ENCODE results near the gene PRM3.
A peak's percentile ranks its signal among the peaks of the same experiment; 100 is the strongest.

The PRM3 gene

DNA sequence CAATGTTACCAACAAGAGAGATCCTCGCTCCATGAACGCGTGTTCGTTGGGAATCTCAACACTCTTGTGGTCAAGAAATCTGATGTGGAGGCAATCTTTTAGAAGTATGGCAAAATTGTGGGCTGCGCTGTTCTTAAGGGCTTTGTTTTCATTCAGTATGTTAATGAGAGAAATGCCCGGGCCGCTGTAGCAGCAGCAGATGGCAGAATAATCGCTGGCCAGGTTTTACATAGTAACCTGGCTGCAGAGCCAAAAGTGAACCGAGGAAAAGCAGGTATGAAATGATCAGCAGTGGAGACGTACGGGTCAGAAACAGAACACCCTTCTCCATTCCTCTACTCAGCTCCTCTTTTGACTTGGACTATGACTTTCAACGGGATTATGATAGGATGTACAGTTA lies 30.8 kb downstream of the PRM3 start:
- DNase-seq: no peak

DNA sequence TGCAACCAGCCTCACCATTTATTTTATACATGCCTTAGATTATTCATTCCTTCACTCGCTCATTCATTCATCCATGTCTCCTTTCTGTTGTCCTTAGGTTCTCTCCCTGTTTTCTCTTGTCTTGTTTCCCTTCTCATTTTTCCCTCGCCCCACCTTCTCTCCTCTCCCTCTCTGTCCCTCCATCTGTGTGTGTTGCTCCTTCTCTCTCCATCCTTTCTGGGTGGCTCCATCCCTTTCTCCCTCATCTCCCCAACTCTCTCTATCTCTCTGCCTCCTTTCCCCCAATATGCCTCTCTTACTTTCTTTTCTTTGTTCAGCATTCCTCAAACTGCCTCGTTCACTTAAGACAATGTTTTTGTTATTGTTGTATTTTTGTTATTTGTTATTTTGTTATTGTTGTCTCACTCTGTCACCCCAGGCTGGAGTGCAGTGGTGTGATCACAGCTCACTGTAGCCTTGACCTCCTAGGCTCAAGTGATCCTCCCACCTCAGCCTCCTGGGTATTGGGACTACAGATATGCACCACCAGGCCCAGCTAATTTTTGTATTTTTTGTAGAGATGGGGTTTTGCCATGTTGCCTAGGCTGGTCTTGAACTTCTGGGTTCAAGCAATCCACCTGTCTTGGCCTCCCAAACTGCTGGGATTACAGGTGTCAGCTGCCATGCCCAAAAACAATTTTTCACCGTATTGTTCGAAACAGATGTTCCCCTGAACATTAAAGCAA lies 31.8 kb downstream of the PRM3 start:
- no peak for DNase-seq

DNA sequence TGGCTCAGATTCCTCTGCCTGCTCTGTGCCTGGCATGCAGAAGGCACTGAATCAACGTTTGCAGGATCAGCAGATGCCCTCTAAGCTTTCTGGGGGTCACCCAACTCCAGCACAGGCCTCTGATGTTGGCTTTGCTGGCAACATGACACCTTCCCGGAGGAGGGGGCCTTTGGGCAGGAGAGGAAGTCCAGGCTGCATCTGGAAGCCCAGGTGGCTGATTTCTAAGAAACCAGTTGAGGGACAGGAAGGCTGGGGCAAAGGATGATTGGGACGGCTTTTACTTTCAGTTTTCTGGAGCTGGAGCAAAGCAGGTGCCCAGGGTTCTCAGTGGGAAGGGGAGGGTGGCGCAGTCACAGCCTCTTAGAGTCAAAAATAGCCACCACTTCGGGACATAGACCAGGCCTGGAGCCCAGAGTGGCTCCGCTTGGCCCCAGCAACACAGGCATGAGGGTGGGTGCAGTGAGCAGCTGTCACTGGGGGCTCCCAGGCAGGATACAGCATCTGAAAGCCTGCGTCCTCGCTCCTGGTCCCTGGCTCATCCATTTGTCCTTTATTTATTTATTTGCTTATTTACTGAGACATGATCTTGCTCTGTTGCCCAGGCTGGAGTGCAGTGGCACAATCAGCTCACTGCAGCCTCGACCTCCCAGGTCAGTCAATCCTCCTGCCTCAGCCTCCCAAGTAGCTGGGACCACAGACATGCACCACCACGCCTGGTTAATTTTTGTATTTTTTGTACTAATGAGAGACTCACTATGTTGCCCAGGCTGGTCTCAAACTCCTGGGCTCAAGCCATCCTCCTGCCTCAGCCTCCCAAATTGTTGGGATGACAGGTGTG lies 32.6 kb downstream of the PRM3 start:
- DNase-seq: no peak

DNA sequence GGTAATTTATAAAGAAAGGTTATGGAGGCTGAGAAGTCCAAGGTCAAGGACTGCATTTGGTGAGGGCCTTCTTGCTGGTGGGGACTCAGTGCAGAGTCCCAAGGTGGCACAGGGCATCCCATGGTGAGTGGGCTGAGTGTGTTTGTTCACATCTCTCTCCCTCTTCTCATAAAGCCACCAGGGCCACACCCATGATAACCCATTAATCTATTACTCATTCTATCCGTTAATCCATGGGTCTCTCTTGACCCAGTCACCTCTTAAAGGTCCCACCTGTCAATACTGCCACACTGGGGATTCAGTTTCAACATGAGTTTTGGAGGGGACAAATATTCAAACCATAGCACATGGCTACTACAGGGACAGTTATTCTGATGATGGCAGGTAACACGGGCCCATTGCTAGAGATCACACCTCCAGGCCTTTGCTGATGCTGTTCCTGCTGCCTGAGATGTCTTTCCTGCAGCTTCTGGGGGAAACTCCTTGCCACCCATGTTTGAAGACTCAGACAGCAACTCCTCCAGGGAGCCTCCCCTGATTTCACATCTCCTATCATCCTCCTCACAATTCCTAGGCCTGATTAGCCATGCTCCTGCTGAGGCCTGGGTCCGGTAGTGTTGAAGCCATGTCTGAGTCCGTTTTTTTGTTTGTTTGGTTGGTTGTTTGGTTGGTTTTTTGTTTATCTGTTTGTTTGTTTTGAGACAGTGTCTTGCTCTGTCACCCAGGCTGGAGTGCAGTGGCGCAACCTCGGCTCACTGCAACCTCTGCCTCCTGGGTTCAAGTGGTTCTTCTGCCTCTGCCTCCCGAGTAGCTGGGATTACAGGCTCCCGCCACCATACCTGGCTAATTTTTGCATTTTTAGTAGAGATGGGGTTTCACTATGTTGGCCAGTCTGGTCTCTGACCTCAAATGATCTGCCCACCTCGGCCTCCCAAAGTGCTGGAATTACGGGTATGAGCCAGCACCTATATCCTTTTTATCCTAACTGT lies 33.5 kb downstream of the PRM3 start:
- DNase-seq: no peak

DNA sequence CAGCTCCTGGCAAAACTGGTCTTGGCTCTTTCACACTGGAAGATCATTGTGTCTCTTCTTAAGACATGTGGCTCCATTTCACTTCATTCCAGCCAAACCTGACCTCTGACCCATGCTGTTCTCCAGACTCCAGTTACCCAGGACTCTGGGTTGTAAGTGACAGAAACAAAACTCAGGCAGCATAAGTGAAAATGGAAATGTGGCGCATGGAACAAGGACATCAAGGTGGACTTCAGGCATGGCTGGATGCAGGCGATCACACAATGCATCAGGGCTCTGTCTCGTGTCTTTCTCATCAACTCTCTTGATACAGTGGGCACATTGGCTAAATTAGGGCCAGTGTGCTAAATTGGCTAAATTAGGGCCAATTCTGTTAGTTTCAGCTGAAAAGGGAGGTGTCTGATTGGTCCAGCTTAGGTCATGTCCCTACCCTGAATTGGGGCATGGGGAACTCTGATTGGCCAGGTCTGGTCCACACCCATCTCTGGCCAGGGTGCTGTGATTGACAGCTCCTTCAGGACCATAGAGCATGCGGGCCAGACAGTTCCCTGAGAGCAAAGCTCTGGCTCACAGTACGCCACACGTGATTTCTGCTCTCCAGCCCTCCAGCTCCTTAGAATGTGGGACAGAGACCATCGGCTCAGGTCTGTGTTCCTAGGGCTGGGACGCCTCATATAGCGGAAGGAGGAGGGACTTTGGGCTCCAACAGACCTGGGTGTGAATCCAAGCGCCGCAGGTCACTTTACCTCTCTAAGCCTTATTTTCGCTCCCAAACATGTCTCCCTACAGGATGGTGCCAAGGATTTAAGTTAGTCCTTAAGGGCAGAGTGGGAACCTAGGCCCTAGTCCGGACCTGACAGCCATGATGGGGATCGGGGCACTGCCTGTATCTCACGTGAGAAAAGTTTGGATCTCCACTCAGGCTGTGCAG lies 34.9 kb downstream of the PRM3 start:
- DNase-seq: no peak

DNA sequence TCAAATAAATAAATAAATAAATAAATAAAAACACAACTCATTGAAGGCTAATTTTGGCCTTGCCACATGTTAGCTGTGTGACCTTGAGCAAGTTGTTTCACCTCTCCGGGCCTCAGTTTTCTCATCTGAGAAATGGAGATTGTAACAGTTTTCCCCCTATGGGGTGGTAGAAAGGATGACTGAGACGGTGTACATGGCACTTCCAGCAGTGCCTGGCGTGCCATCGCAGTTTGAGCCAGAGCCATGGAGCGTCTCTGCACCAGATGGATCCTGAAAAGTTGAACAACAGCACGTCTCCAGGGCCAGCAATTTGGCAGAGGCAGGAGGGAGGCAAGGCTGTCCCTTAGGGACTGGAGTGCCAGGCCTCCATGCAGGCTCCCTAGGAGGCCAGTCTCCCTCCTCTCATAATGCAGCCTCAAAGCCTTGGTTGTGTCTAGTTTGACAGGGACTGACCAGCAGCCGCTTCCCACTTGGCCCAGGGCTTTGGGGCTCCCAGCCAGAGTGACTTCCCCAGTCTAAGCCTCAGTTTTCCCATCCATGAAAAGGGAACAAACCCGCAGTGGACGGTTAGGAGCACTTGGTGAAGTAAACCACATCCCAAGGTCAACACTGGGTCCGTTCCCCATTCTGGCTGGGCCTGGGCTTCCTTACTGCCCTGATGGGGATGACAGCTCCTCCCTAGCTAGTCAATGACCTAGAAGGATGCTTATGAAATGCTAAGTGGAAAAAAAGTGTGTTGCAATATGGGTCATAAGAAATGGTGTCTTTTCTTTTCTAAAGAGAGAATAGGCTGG lies 36.8 kb downstream of the PRM3 start:
- DNase-seq: no peak

DNA sequence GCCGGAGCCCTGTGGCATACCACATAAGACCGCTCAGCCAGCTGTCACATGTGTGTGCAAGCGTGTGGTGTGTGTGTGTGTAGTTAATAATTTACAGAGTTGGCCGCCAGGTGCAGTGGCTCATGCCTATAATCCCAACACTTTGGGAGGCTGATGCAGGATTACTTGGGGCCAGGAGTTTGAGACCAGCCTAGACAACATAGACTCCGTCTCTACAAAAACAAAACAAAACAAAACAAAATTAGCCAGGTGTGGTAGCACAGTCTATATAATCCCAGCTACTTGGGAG lies 37.8 kb downstream of the PRM3 start:
- no peak for DNase-seq

DNA sequence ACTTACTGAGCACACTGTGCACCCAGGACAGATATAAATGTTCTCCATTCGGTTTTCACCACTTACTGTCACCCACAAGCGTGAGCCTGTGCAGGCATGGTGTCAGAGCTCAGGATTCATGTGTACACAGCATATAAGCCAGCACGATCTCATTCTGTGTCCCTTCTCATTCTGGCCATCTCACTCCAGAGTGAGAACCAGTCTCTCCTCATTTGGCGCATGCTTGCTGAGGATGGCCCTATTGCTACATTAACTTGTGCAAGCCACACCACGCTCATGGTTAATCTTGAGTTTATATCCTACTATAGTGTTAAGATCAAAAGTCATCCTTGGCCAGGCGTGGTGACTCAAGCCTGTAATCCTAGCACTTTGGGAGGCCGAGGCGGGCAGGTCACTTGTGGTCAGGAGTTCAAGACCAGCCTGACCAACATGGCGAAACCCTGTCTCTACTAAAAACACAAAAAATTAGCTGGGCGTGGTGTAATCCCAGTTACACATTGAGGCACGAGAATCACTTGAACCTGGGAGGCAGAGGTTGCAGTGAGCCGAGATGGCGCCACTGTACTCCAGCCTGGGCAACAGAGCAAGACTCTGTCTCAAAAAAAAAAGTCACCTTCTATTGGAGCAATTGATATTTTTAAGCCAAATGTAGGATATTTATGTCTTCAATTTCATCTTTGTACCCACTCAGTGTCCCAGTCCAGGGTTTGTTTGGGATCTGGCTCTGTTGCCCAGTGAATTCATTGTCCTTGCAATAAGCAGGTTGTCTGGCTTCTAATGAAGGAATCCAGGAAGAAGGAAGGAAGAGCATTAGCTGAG lies 38.3 kb downstream of the PRM3 start:
- no peak for DNase-seq

DNA sequence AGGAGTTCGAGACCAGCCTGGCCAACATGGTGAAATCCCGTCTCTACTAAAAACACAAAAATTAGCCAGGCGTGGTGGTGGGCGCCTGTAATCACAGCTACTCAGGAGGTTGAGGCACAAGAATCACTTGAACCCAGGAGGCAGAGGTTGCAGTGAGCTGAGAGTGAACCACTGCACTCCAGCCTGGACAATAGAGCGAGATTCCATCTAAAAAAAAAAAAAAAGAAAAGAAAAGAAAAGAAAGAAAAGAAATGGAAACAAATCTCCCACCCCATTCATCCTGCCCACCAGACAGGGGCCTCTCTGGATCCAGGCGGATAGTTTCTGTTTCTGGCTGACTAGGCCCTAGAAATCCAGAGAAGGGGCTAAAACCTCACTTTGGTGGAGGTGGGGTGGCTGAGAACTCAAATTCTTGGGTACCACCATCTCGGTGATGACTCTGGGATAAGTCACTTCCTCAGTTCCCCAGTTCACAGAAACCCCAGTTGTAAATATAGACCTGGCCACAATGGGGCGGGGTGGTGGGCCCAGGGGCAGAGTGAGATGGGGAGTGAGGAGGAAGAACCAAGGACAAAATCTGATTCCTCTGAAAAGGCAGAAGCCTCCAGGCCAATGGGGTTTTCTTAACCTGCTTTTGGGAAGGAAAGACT lies 39.6 kb downstream of the PRM3 start:
- peak; percentile 84 for DNase-seq

DNA sequence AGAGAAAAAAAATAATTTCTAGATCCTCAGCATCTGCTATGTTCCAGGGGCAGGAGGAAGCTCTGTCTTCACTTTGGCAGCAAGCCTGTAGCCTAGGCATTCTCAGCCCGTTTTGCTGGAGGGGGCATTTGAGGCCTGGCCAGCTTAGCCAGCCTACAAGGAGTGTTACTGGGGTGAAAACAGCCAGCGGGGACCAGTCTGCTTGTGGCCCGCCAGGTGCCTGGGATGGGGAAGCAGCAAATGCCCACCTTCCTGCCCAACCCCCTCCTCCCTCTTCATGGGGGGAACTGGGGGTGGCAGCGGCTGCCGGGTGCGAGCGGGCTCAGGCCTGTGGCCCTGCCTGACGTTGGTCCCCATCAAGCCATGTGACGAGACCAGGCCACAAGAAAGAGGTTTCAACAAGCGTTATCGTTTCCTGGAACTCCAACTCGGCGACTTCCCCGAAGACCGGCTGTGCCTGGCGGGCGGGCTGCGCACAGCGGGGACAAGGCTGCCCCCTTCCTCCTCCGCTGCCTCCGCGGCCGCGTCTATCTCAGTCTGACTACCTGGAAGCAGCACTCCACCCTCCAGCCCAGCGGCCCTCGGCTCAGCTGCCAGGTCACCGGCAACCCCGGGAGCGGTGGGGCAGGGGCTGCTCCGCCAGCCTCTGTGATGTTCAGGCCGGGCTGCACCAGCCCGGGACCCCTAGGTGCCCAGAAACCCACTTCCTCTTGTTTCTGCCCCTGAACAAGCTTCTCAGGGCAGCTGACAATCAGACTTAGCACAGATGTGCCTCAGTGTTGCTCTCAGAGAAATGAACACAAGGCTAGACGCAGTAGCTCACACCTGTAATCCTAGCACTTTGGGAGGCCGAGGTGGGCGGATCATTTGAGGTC lies 40.3 kb downstream of the PRM3 start:
- DNase-seq: peak; percentile 89

DNA sequence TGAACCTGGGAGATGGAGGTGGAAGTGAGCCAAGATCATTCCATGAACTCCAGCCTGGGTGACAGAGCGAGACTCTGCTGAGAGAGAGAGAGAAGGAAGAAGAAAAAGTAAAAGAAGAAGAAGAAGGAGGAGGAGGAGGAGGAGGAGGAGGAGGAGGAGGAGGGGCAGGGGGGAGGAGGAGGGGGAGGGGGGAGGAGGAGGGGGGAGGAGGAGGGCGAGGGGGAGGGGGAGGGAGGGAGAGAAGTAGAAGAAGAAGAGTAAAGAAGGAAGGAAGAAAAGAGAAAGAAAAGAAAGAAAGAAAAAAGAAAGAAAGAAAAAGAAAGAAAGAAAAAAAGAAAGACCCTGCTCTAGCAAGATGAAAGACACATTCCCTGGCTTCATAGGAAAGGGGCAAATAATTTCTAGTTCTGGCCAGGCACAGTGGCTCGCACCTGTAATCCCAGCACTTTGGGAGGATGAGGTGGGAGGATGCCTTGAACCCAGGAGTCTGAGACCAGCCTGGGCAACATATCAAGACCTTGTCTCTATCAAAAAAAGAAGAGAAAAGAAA lies 41.1 kb downstream of the PRM3 start:
- no peak for DNase-seq

DNA sequence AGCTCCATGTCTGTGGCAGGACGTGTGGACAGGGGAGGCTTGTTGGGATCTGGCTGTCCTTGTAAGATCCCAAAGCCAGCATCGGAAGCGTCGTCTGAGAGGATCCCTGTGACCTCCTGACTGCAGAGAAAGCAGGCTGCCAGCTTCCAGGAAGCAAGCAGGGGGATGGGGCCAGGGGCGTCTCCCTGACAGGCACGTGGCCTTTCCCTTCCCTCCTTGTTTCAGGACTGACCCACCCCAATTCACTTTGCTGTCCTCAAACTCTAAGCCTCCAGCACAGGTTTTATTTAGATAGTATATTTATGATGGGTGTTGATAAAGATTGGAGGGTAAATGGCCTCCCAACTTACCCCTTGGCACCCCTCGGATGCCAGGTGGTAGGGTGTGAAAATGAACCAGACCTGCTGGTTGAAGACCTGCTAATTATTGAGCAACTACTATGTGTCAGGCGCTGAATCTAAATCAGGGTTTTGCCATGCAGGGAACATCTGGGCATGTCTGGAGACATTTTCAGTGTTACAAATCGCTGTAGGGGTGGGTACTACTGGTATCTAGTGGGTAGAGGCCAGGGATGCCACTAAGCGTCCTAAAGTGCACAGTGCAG lies 42.0 kb downstream of the PRM3 start:
- no peak for DNase-seq

DNA sequence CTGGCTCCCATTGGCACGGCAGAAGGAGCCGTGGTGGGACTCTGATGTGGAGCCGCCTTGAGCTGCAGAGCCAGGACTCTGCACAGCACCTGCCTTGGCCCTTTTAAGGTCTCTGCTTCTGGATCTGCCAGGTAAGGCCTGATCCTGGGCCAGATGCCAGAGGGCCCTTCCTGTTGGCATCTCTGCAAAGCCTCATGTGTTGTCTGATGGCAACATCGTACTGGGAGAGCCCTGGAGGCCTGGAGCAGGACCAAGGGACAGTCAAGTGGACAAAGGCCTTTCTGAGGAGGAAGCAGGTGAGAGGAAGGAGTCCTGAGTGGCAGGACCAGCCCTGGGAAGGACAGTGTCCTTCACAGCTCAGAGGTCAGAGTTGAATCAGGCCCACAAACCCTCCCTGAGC lies 43.5 kb downstream of the PRM3 start:
- DNase-seq: no peak

DNA sequence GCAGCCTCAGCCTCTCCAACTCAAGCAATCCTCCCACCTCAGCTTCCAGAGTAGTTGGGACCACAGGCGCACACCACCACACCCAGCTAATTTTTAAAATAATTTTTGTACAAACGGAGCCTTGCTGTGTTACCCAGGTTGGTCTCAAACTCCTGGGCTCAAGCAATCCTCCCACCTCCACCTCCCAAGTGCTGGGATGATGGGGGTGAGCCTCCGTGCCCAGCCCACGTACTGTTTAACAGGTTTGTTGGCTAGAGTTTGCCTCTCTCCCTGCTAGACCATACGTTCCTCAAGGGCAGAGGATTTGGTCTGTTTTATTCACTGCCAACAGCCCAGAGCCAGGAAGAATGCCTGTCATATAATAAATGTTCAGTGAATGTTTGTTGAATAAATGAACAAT lies 44.0 kb downstream of the PRM3 start:
- DNase-seq: no peak

DNA sequence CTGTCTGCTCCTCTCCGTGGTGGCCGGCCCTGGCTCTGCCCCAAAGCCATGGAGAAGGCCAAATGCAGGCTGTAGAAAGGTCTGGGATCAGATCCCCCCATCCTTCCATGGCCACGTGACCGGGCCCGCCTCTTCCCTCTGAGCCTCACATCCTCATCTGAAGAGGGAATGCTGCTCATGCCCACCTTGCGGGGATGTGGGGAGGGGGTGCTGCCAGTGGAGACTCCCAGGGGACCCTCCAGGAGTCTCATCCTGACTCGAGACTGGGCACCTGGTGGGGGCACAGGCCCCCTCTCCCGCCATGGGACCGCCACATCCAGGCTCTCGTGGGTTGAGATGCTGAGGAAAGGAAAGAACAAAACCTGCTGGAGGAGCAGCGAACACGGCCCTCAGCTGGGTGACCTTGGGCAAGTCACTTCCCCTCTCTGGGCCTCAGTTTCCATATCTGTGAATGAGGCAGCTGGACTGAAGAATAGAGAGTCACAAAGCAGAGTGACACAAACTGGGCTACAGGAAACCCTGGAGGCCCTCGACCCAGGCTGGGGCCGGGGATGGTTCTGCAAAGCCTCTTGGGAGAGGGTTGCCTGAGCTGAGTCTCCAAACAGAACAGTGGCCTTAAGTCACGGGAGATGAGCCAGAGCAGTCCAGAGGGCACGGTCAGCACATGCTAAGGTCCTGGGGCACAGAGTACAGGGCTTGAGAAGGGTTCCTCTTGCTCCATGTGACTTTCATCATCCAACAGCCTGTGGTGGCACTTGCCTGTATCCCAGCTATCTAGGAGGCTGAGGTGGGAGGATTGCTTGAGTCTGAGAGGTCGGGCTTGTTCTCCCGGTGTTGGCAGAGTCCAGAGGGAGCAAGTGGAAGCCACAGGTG lies 47.5 kb downstream of the PRM3 start:
- no peak for DNase-seq

DNA sequence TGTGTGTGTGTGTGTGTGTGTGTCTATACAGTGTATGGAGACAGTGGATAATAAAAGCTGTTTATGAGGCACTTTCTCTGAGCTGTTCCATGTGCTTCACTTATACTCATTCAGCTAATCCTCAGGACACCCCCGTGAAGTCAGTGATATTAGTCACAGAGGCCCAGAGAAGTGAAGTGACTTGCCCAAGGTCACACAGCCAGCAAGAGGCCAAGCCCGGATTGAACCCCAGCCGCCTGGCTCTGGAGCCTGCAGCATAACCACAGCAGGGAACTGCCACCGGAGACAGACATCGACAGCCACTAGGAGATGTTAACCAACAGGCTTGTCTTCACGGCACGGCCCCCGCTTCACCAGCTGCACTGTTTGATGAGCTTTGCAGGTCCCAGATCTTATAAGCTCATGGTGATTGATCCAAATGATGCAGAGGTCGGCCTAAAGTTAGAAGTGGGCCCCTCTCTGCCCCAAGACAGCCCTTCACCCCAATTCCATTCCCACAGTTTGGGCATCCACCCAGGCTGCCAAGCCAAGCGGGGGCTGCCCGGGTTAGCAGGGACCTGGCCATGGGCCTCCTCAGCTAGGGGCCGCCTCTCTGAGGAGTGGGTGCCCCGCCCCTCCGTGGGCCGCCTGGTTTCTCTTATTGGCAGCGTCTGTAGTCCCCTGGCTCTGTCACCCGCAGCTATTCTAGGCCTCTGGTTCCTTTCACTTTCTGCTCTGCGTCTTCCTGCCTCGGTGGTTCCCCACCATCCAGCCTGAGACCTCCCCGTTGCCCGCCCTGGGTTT lies 48.3 kb downstream of the PRM3 start:
- DNase-seq: peak; percentile 86

Data from stimulated activated CD4-positive, alpha-beta T cell treated with anti-CD3 and anti-CD28 coated beads, Interleukin-4, amount 100 ng/mL, for 24 hours (primary cell).